ENCODE results near the gene RELN. TPM values are rescaled to one million over a fixed set of nuclear protein-coding genes. Genes with fewer than 3 reads are reported as not detected.

Gene RELN
- total and polyA plus RNA-seq, 9 of the 15 experiments (the other 6 are each of a cell fraction or from before 2014, with no cell fraction given): 12.9 to 43.2 (median 18.1) TPM

DNA sequence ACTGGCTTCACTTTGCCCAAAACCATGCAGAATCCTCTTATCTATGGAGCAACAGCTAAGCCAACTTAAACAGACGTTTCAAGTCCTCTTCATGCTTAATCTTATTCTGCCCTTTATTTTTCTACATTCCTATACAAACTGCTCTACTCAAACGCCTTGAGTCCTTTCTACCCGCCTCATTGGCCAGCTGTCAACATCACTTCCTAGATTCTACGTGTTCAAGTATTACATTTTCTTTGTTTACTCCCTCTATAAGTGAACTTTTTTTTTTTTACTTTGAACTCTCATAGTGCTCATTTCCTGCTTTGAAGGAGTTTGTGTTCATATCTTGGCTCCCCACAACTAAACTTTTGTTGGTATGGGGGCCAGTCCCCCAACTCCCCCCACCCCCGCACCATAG is 514.5 kb downstream of the RELN start:
- CTCF ChIA-PET (ENCODE audit: low intra/inter-chr PET ratio): no interaction called here
- 28% methylated on average over 5 of the region's 5 CpGs for WGBS (ENCODE audit: insufficient coverage, low coverage, missing lambda C conversion rate)
- no peak overlapping the region for H3K4me2 ChIP-seq (ENCODE audit: insufficient read depth, low read length)
- no peak for FAIRE-seq
- H3K36me3 ChIP-seq (ENCODE audit: control insufficient read depth, insufficient read depth, low read length): no peaks in the 10 kb centered on the region; the same call in 2 of the 3 replicates
- no peak overlapping the region for H3K9ac ChIP-seq (ENCODE audit: insufficient read depth in 1 of 2, low read depth in 2 of 2, low read length in 2 of 2)
- no peaks in the 10 kb centered on the region for H3K27me3 ChIP-seq (ENCODE audit: control insufficient read depth in 2 of 2, insufficient read depth in 2 of 2, low read length in 2 of 2)
- peak; percentile 67 for ATAC-seq
- H4K20me1 ChIP-seq (replicated peaks; ENCODE audit: control insufficient read depth, insufficient read depth, low read length): no peaks in the 10 kb centered on the region
- DNase-seq (ENCODE audit: extremely low read depth in 1 of 4, low spot score in 3 of 4): peak in 2 of 4 experiments; percentile 16 to 20
- H3K27ac ChIP-seq (ENCODE audit: extremely low read depth, low read depth, low read length): no peak overlapping the region
- no peak overlapping the region for H3K4me3 ChIP-seq
- no peaks in the 10 kb centered on the region for H3K9me1 ChIP-seq (ENCODE audit: control insufficient read depth, insufficient read depth, low read length)
- peak overlapping the region; percentile 70 for H2AFZ ChIP-seq (ENCODE audit: low read depth, low read length)
- POLR2A ChIA-PET: no interaction called here
- H3K79me2 ChIP-seq (ENCODE audit: control insufficient read depth, insufficient read depth, low read length): no peaks in the 10 kb centered on the region
- H3K9me3 ChIP-seq (replicated peaks; ENCODE audit: control insufficient read depth, insufficient read depth, low read depth, low read length): no peaks in the 10 kb centered on the region
- in situ Hi-C loops (cut with MboI): no loop called here
- H3K4me1 ChIP-seq (replicated peaks in 1 of 2; ENCODE audit: control insufficient read depth in 2 of 2, insufficient read depth in 2 of 2, low read length in 2 of 2): peaks cover 0 to 4% of the 10 kb centered on the region in 2 experiments; a peak in 2 of 5 replicates
- no TSS peak for BruUV-seq (replicated peaks)
- intact Hi-C loops (cut with micrococcal nuclease): no loop called here
- TF ChIP-seq SMAD4 (CRISPR knock-in tag; conservative IDR thresholded peaks at IDR 0.05): no peak
- no peak for TF ChIP-seq HSF4 (CRISPR knock-in tag; IDR thresholded peaks at IDR 0.05; ENCODE audit: borderline replicate concordance)
- no peak for TF ChIP-seq CBX5 (IDR thresholded peaks at IDR 0.05; ENCODE audit: borderline replicate concordance, low read depth)
- no peak for TF ChIP-seq NR2C1 (IDR thresholded peaks at IDR 0.05)
- no peak for TF ChIP-seq NR2C1 (tag; IDR thresholded peaks at IDR 0.05)
- no peak for TF ChIP-seq ELF2 (CRISPR knock-in tag; IDR thresholded peaks at IDR 0.05)
- TF ChIP-seq ZNF785 (CRISPR knock-in tag; IDR thresholded peaks at IDR 0.05): no peak
- peak; percentile 27 for TF ChIP-seq EGR1 (conservative IDR thresholded peaks at IDR 0.05)
- TF ChIP-seq, protein P1, sequence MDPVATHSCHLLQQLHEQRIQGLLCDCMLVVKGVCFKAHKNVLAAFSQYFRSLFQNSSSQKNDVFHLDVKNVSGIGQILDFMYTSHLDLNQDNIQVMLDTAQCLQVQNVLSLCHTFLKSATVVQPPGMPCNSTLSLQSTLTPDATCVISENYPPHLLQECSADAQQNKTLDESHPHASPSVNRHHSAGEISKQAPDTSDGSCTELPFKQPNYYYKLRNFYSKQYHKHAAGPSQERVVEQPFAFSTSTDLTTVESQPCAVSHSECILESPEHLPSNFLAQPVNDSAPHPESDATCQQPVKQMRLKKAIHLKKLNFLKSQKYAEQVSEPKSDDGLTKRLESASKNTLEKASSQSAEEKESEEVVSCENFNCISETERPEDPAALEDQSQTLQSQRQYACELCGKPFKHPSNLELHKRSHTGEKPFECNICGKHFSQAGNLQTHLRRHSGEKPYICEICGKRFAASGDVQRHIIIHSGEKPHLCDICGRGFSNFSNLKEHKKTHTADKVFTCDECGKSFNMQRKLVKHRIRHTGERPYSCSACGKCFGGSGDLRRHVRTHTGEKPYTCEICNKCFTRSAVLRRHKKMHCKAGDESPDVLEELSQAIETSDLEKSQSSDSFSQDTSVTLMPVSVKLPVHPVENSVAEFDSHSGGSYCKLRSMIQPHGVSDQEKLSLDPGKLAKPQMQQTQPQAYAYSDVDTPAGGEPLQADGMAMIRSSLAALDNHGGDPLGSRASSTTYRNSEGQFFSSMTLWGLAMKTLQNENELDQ (CRISPR knock-in tag; IDR thresholded peaks at IDR 0.05; ENCODE audit: borderline replicate concordance): no peak
- peak; percentile 45; the same call in 1 of the 2 replicates for TF ChIP-seq ZBTB7A (IDR thresholded peaks at IDR 0.05; ENCODE audit: borderline replicate concordance, control insufficient read depth, low read depth, low read length)
- TF ChIP-seq, protein P2, sequence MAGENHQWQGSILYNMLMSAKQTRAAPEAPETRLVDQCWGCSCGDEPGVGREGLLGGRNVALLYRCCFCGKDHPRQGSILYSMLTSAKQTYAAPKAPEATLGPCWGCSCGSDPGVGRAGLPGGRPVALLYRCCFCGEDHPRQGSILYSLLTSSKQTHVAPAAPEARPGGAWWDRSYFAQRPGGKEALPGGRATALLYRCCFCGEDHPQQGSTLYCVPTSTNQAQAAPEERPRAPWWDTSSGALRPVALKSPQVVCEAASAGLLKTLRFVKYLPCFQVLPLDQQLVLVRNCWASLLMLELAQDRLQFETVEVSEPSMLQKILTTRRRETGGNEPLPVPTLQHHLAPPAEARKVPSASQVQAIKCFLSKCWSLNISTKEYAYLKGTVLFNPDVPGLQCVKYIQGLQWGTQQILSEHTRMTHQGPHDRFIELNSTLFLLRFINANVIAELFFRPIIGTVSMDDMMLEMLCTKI (IDR thresholded peaks at IDR 0.05; ENCODE audit: partially characterized antibody): no peak
- TF ChIP-seq TAF1 (IDR thresholded peaks at IDR 0.05; ENCODE audit: control insufficient read depth, extremely low read depth, insufficient read depth, low read length, severe bottlenecking): no peak
- TF ChIP-seq DDX20 (tag; IDR thresholded peaks at IDR 0.05; ENCODE audit: low read depth): no peak
- no peak for TF ChIP-seq ZNF184 (CRISPR knock-in tag; IDR thresholded peaks at IDR 0.05)
- no peak for TF ChIP-seq RFX5 (IDR thresholded peaks at IDR 0.05; ENCODE audit: low read depth, low read length)
- TF ChIP-seq SPI1 (IDR thresholded peaks at IDR 0.05; ENCODE audit: borderline replicate concordance, low read depth, low read length): no peak
- no peak for TF ChIP-seq CEBPB (tag; IDR thresholded peaks at IDR 0.05)
- TF ChIP-seq RBFOX2 (IDR thresholded peaks at IDR 0.05; ENCODE audit: low read depth, low read length): no peak
- TF ChIP-seq FOXK2 (conservative IDR thresholded peaks at IDR 0.05 in 1 of 2, IDR thresholded peaks at IDR 0.05 in 1 of 2; ENCODE audit: low read depth in 2 of 2): peak in 1 of 2 experiments; percentile 36; a peak in 1 of 4 replicates
- no peak for TF ChIP-seq LEF1 (IDR thresholded peaks at IDR 0.05)
- TF ChIP-seq, protein P3, sequence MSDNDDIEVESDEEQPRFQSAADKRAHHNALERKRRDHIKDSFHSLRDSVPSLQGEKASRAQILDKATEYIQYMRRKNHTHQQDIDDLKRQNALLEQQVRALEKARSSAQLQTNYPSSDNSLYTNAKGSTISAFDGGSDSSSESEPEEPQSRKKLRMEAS (CRISPR knock-in tag; IDR thresholded peaks at IDR 0.05): no peak
- TF ChIP-seq MCM2 (IDR thresholded peaks at IDR 0.05; ENCODE audit: low read depth): no peak
